ENCODE measurements around the gene PTPN3.

DNA sequence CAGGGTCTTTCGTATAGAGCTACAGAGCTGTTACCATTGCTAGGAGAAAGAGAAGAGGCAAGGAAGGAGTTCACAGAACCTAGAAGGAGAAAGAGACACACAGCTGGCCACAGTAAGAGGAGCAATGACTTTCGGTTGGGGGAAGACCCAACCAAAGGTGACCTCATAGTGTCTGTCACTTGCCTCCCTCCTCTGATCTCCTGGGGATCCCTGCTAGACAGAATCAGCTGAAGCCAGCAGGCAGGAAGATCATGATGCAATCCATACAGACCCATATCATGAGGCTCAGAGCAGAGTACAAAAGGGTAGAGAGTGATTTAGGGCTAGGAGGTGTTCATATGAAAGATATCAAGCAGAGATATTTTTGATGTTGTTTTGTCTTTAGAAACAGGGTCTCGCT, 151.2 kb downstream of the PTPN3 start:
- TF ChIP-seq, protein P1, sequence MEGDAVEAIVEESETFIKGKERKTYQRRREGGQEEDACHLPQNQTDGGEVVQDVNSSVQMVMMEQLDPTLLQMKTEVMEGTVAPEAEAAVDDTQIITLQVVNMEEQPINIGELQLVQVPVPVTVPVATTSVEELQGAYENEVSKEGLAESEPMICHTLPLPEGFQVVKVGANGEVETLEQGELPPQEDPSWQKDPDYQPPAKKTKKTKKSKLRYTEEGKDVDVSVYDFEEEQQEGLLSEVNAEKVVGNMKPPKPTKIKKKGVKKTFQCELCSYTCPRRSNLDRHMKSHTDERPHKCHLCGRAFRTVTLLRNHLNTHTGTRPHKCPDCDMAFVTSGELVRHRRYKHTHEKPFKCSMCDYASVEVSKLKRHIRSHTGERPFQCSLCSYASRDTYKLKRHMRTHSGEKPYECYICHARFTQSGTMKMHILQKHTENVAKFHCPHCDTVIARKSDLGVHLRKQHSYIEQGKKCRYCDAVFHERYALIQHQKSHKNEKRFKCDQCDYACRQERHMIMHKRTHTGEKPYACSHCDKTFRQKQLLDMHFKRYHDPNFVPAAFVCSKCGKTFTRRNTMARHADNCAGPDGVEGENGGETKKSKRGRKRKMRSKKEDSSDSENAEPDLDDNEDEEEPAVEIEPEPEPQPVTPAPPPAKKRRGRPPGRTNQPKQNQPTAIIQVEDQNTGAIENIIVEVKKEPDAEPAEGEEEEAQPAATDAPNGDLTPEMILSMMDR (IDR thresholded peaks at IDR 0.05) = no peak
- TF ChIP-seq POLR2A (IDR thresholded peaks at IDR 0.05) = no peak
